Activated naive CD4-positive, alpha-beta T cell treated with anti-CD3 and anti-CD28 coated beads, Interleukin-2, amount 50 U/mL, for 72 hours (primary cell): Measurements from ENCODE around the gene DNAH8. TPM values are rescaled to one million over a fixed set of nuclear protein-coding genes. Genes with fewer than 3 reads are reported as not detected.

Experiments
- ATAC-seq, 2 donors: fragments of 150-1000 bp; cut with Tn5 transposase; 2 replicates each; pipeline ENCODE4 v1.10.0; 2021; ENCODE audit warnings: mild to moderate bottlenecking in 2 of 2, moderate library complexity in 2 of 2
- DNase-seq, 2 donors: peaks; one replicate each; pipeline ENCODE4 v3.0.0; 2021 to 2022; ENCODE audit warnings: low spot score in 2 of 2
- H3K27ac Mint-ChIP-seq, 2 donors: one replicate each; pipeline ENCODE4 v1.8.0; 2022; ENCODE audit warnings: mild to moderate bottlenecking in 2 of 2, mixed read lengths in 2 of 2
- H3K36me3 Mint-ChIP-seq, 2 donors: one replicate each; pipeline ENCODE4 v1.8.0; 2022; ENCODE audit warnings: mixed read lengths in 2 of 2
- H3K9me3 Mint-ChIP-seq, 2 donors: one replicate each; pipeline ENCODE4 v1.8.0; 2022; ENCODE audit warnings: mixed read lengths in 2 of 2
- total RNA-seq, 2 donors: library from RNA; stranded (reverse); gene quantifications; one replicate each; pipeline ENCODE4 v1.2.3, GENCODE V29; 2022

The DNAH8 gene
- total RNA-seq, 2 donors from 2014 or later, result 1.1 TPM; not detected in 1

GRCh38 chr6:39044181-39044580, 329.1 kb downstream of the DNAH8 start:
- H3K27ac Mint-ChIP-seq, result no peak overlapping the region
- no peaks in the 10 kb centered on the region for H3K9me3 Mint-ChIP-seq
- no peak for DNase-seq
- peaks cover 0 to 9% of the 10 kb centered on the region in 2 donors for H3K36me3 Mint-ChIP-seq
- no peak for ATAC-seq

- ATAC-seq (no peak), DNase-seq (no peak)
- H3K9me3 Mint-ChIP-seq, result no peaks in the 10 kb centered on the region
- no peak overlapping the region for H3K27ac Mint-ChIP-seq
- peaks cover 0 to 5% of the 10 kb centered on the region in 2 donors for H3K36me3 Mint-ChIP-seq
Observed at GRCh38 chr6:39047434-39048327, 332.6 kb downstream of the DNAH8 start.

- DNase-seq, result no peak
- Mint-ChIP-seq H3K27ac (peak within 1 kb of the TSS; percentile 55 to 79), H3K36me3 (peaks cover 0 to 5% of the 10 kb centered on the region in 2 donors), H3K9me3 (no peaks in the 10 kb centered on the region)
- ATAC-seq, result peak; percentile 30 to 55
Observed at GRCh38 chr6:39048481-39049399, 333.6 kb downstream of the DNAH8 start, which contains the start of gene GLP1R. Gene GLP1R (plus strand): TSS chr6:39048781. CDS start chr6:39048841, 60 bp downstream.

GRCh38 chr6:39049575-39050283, 334.6 kb downstream of the DNAH8 start:
- H3K36me3 Mint-ChIP-seq, result peaks cover 0 to 5% of the 10 kb centered on the region in 2 donors
- DNase-seq, result no peak
- no peak for ATAC-seq

GRCh38 chr6:39050453-39051112, 335.5 kb downstream of the DNAH8 start:
- DNase-seq (no peak), ATAC-seq (peak; percentile 73 to 82)
- peak overlapping the region; percentile 31 to 44 for H3K27ac Mint-ChIP-seq
- peaks cover 0 to 5% of the 10 kb centered on the region in 2 donors for H3K36me3 Mint-ChIP-seq
- no peaks in the 10 kb centered on the region for H3K9me3 Mint-ChIP-seq

More at GRCh38 chr6:39049575-39050283, 334.6 kb downstream of the DNAH8 start:
- Mint-ChIP-seq H3K9me3 (no peaks in the 10 kb centered on the region), H3K27ac (peak overlapping the region in 1 of 2 donors; percentile 55)

- H3K36me3 Mint-ChIP-seq, result peaks cover 0 to 5% of the 10 kb centered on the region in 2 donors
- DNase-seq, result peak in 1 of 2 donors; percentile 44
- peak in 1 of 2 donors; percentile 42 for ATAC-seq
- no peaks in the 10 kb centered on the region for H3K9me3 Mint-ChIP-seq
- H3K27ac Mint-ChIP-seq, result peak overlapping the region in 1 of 2 donors; percentile 88
Observed at GRCh38 chr6:39051399-39052122, 336.4 kb downstream of the DNAH8 start.

- no peaks in the 10 kb centered on the region for H3K36me3 Mint-ChIP-seq
- no peak for ATAC-seq
- peak overlapping the region; percentile 48 to 65 for H3K27ac Mint-ChIP-seq
- peak in 1 of 2 donors; percentile 42 for DNase-seq
- no peaks in the 10 kb centered on the region for H3K9me3 Mint-ChIP-seq
Observed at GRCh38 chr6:39053016-39053624, 338.0 kb downstream of the DNAH8 start.

GRCh38 chr6:39053854-39054576, 338.9 kb downstream of the DNAH8 start:
- Mint-ChIP-seq H3K27ac (peak overlapping the region in 1 of 2 donors; percentile 7), H3K36me3 (no peaks in the 10 kb centered on the region), H3K9me3 (no peaks in the 10 kb centered on the region)
- ATAC-seq, result no peak
- DNase-seq, result no peak

GRCh38 chr6:39054577-39055142, 339.5 kb downstream of the DNAH8 start:
- no peaks in the 10 kb centered on the region for H3K36me3 Mint-ChIP-seq
- DNase-seq (peak in 1 of 2 donors; percentile 46), ATAC-seq (no peak)
- H3K9me3 Mint-ChIP-seq, result no peaks in the 10 kb centered on the region
- H3K27ac Mint-ChIP-seq, result no peak overlapping the region

GRCh38 chr6:39055661-39056060, 340.6 kb downstream of the DNAH8 start:
- H3K36me3 Mint-ChIP-seq, result no peaks in the 10 kb centered on the region
- H3K27ac Mint-ChIP-seq, result no peak overlapping the region
- no peak for ATAC-seq
- no peaks in the 10 kb centered on the region for H3K9me3 Mint-ChIP-seq
- DNase-seq, result no peak

- DNase-seq (no peak), ATAC-seq (no peak)
- Mint-ChIP-seq H3K36me3 (no peaks in the 10 kb centered on the region), H3K27ac (no peak overlapping the region), H3K9me3 (no peaks in the 10 kb centered on the region)
Observed at GRCh38 chr6:39056191-39056590, 341.1 kb downstream of the DNAH8 start.

GRCh38 chr6:39056681-39057080, 341.6 kb downstream of the DNAH8 start:
- Mint-ChIP-seq H3K27ac (no peak overlapping the region), H3K36me3 (no peaks in the 10 kb centered on the region)
- DNase-seq, result no peak

GRCh38 chr6:39057251-39058155, 342.4 kb downstream of the DNAH8 start:
- ATAC-seq, result no peak
- H3K9me3 Mint-ChIP-seq, result no peaks in the 10 kb centered on the region
- H3K27ac Mint-ChIP-seq, result no peak overlapping the region
- DNase-seq, result no peak
- no peaks in the 10 kb centered on the region for H3K36me3 Mint-ChIP-seq

More at GRCh38 chr6:39056681-39057080, 341.6 kb downstream of the DNAH8 start:
- H3K9me3 Mint-ChIP-seq, result no peaks in the 10 kb centered on the region
- no peak for ATAC-seq
